SKM-1 treated with dmso at 0.1 percent for 144 hours (cell line): ENCODE data around the gene FAM193A.
A peak's percentile ranks its signal among the peaks of the same experiment; 100 is the strongest.
"Not testable (repeated sequence)": the region's sequence is repeated elsewhere in the genome, so short reads cannot be mapped to it uniquely, and the experiment has no call there.

ENCODE experiments used
- DNase-seq: peaks from one replicate; lab custom pipeline; 2025; ENCODE audit not compliant: unreplicated experiment; lab: John Stamatoyannopoulos, UW

Gene FAM193A

DNA sequence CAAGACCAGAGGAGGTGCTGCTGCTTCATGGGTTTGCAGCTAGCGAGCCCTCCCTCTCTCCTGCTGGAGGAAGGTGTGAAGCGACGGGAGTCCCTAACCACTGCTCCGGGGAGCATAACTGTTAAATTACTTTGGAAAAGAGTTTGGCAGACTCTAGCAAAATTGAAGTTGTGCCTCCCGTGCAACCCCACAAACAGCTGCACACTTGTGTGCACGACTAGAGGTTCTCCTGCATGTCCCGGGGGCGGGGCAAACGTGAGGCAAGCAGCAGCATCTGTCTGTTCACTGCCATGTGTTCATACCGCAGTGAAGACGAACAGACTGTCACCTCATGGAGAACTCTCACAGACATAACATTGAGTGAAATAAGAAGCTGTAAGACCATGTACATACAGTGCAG is 185.1 kb downstream of the FAM193A start:
- DNase-seq = no peak

DNA sequence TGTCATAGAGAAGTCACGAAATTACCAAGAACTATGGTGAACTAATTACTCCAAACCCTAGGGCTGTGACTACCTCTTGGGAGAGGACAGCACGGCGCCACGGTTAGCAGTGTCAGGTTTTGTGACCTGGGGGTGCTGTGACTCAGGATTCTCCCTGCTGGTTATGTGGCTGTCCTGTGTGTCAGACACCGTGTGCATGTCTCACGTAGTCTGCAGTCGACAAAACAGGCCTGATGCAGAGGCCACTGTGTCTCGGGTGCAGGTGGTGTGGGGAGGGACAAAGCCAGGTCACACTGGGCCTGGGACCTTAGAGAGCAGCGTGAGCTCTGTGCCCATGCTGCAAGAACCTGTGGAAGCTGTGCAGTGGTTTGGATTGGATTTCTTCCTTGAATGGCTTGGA is 185.6 kb downstream of the FAM193A start:
- no peak for DNase-seq

DNA sequence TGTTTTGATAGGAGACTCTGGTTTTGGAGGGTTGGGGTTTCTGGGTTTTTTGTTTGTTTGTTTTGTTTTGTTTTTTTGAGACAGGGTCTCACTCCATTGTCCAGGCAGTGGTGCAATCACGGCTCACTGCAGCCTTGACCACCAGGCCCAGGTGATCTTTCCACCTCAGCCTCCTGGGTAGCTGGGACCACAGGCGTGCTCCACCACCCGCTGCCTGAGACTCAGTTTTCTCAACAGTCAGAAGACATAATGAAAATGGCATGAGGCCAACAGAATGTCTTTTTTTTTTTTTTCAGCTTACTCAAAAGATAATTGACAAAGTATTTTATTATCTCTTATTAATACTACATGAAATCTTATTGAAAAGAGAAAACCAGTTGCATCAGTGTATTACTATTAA is 187.3 kb downstream of the FAM193A start:
- DNase-seq = no peak

DNA sequence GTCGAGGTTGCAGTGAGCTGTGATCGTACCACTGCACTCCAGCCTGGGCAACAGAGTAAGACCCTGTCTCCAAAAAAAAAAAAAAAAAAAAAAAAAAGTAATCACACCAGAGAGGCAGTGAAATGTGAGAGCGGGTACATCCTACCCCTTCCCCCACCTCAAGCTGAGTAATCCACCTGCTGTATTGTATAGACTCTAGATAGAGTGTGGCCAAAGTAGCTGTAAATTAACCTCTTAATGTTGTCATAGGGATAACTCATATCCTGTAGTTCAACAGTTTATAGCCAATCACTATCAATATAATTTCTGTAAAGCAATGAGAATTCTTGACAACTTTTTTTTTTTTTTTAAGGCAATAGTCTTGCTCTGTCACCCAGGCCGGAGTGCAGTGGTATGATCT is 188.9 kb downstream of the FAM193A start:
- DNase-seq = no peak

- DNase-seq = not testable (repeated sequence)
These were observed 190.4 kb downstream of the FAM193A start for GRCh38 chr4:2726881-2727280.

GRCh38 chr4:2728221-2728620 is 191.8 kb downstream of the FAM193A start:
- no peak for DNase-seq

DNA sequence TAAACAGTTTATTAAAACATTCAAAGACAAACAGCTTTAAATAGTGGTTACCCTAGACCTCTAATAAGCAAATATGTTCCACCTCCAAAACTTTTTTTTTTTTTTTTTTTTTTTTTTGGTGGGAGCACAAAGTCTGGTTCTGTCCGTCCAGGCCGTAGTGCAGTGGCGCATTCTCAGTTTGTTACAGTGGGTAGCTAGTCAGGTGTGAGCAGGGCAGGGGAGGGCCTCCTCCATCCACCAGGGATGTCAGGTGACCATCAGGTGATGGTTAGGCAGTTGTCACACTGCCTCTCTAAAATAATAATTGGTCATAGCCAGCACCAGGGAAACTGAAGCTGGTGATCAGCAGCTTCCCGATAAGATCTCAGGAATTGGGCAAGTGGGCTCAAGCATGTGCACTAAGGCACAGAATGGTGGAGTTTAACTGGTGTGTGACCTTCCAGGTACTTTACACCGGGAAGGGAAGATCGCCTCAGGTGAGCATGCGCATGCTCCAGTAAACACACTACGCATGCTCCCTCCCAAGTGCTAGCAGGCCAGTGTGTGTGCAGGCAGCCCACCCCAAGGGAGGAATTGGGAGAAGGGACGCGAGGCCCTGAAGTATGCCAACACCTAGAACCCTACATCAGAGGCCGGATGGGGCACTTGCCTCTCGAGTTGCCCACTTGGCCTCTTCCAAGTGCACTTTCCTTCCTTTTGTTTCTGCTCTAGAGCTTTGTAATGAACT is 192.5 kb downstream of the FAM193A start:
- DNase-seq = no peak

DNA sequence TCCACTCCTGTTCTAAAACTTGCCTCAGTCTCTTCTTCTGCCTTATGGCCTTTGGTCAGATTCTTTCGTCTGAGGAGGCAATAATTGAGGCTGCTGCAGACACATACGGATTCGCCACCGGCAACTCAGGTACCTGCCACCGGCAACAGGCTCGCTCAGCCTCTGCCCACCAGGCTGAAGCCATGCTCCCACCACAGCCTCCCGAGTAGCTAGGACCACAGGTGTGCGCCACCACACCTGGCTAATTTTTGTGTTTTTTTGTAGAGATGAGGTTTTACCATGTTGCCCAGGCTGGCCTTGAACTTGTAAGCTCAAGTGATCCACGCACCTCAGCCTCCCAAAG is 193.1 kb downstream of the FAM193A start:
- no peak for DNase-seq

DNA sequence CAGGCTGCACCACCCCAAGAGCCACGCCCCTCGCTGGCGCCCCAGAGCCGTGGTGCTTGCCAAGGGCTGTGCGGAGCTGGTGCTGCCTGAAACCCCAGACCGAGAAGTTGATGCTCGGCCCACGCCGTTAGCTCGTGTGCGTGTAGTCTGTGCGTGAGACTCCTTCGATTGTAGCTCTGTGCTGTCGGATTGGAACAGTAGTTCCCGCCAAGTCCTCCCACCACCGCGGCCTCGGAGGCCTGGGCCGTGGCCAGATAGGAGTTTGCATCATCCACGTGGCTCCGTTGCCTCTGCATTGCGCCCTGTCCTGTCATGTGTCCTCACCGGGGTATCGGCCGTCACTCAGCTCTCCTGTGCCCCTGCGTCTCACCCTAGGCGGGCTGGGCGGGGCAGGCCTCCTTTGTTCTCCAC is 195.5 kb downstream of the FAM193A start:
- no peak for DNase-seq

GRCh38 chr4:2732526-2732925 is 196.1 kb downstream of the FAM193A start:
- DNase-seq = no peak

GRCh38 chr4:2733001-2733843 is 196.8 kb downstream of the FAM193A start:
- DNase-seq = no peak

GRCh38 chr4:2733844-2734574 is 197.6 kb downstream of the FAM193A start:
- no peak for DNase-seq

GRCh38 chr4:2734612-2735011 is 198.2 kb downstream of the FAM193A start:
- peak; percentile 28 for DNase-seq

- DNase-seq = no peak
These were observed 199.4 kb downstream of the FAM193A start for GRCh38 chr4:2735869-2736268.

GRCh38 chr4:2738296-2738695 is 201.8 kb downstream of the FAM193A start:
- DNase-seq = not testable (repeated sequence)

DNA sequence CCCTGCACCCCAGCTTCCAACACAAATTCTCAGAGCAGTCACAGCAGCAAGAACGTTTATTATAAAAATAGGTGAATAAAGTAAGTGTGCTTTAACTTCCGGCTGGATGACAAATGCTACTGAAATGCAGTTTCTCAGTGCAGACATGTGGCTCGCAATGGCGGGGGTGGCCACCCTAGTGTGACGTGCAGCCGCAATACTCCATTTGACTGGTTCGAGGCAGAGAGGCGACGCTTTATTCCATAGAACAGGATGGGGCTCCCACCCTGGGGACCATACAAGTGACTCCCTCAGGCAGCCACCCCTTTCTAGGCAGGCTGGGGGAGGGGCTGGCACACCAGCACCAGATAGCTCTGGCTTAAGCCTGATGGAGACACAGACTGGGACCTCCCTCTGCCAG is 205.2 kb downstream of the FAM193A start:
- DNase-seq = no peak

- no peak for DNase-seq
These were observed 205.8 kb downstream of the FAM193A start for GRCh38 chr4:2742081-2742822.

DNA sequence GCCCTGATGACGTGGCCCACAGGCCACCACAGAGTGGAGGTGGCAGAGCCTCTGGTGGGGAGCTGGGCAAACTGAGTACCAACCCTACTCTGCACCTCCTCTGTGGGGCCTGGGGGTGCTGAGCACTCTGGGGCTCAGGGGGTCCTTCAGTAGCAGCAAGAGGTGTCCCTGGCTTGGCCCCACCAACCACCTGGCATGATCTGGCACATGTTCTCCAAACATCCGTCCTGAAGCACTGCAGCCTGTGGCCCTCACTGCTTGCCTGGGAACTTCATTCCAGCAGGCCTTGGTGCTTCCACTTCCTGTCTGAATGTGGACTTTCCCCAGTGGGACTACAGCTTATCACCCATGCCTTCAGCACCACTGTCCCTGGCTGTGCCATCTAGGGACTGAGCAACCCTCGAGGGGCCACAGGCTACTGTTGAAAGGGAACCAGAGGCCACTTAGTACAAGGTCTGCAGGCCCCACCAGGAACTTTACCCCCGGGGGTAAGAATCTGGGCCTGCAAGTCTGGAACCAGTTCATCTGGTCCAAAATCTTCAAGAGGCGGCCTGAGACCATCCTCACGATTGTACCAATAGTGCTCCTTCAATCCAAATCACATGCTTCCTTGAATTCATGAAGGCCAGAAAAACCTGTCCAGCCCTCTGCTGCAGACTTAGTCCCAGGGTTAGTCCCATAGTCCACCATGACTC is 206.5 kb downstream of the FAM193A start:
- DNase-seq = no peak

- DNase-seq = no peak
These were observed 207.3 kb downstream of the FAM193A start for GRCh38 chr4:2743518-2744445.
